Type B pancreatic cell (in vitro differentiated cells): Measurements from ENCODE around the gene ZIC1. TPM values are rescaled to one million over a fixed set of nuclear protein-coding genes. Genes with fewer than 3 reads are reported as not detected.

ENCODE experiments used
- DNase-seq: peaks from one replicate; pipeline ENCODE4 v3.0.0; 2021; ENCODE audit warnings: mixed read lengths; ENCODE audit not compliant: unreplicated experiment; ENCODE audit errors: extremely low spot score
- H3K27ac Mint-ChIP-seq: 2 replicates; pipeline ENCODE4 v1.8.0; 2021; ENCODE audit warnings: mild to moderate bottlenecking, mixed read lengths
- H3K27me3 Mint-ChIP-seq: 2 replicates; pipeline ENCODE4 v1.8.0; 2021; ENCODE audit warnings: mixed read lengths
- H3K36me3 Mint-ChIP-seq: 2 replicates; pipeline ENCODE4 v1.8.0; 2021; ENCODE audit warnings: mixed read lengths
- H3K4me1 Mint-ChIP-seq: one replicate; pipeline ENCODE4 v1.8.0; 2021; ENCODE audit warnings: mixed read lengths; ENCODE audit not compliant: unreplicated experiment
- H3K4me3 Mint-ChIP-seq: 2 replicates; pipeline ENCODE4 v1.8.0; 2021; ENCODE audit warnings: mild to moderate bottlenecking, mixed read lengths
- H3K9me3 Mint-ChIP-seq: 2 replicates; pipeline ENCODE4 v1.8.0; 2021; ENCODE audit warnings: mixed read lengths
- CTCF ChIP-seq: fragments of 200-600 bp; sonication (generic); conservative IDR thresholded peaks from 2 replicates; pipeline ENCODE4 v1.5.0; 2021; ENCODE audit warnings: antibody characterized with exemption, mild to moderate bottlenecking
- long read RNA-seq: library from polyadenylated mRNA; unstranded; transcript quantifications from one replicate; pipeline ENCODE4 v2.0.0, GENCODE V29; 2020
- total RNA-seq: library from RNA; stranded (reverse); gene quantifications from 2 replicates; pipeline ENCODE4 v1.2.1, GENCODE V29; 2021; ENCODE audit warnings: low replicate concordance

ZIC1 gene
- total RNA-seq, result 184 TPM in 1 of 2 replicates, not detected in the other
- long read RNA-seq, result 0 reads

- Mint-ChIP-seq H3K27me3 (peaks cover 92% of the 10 kb centered on the region), H3K36me3 (peaks cover 25% of the 10 kb centered on the region), H3K27ac (peak within 1 kb of the TSS; percentile 85), H3K9me3 (no peaks in the 10 kb centered on the region), H3K4me1 (peaks cover 16% of the 10 kb centered on the region), H3K4me3 (peak within 1 kb of the TSS; percentile 87)
- TF ChIP-seq CTCF, result no peak
- no peak for DNase-seq
These were observed at the start of gene ZIC1 for GRCh38 chr3:147409143-147410115. ZIC1 (plus strand) TSS chr3:147409365; CDS start chr3:147410113, 748 bp downstream.

GRCh38 chr3:147360051-147360439 lies 49.1 kb upstream of the ZIC1 start:
- no peak for DNase-seq
- Mint-ChIP-seq H3K27ac (no peak overlapping the region), H3K4me1 (peaks cover 38% of the 10 kb centered on the region), H3K27me3 (peaks cover 99% of the 10 kb centered on the region), H3K36me3 (peaks cover 5% of the 10 kb centered on the region), H3K9me3 (no peaks in the 10 kb centered on the region), H3K4me3 (peak overlapping the region; percentile 45)
- TF ChIP-seq CTCF, result no peak

GRCh38 chr3:147360646-147361453 lies 48.3 kb upstream of the ZIC1 start:
- Mint-ChIP-seq H3K27me3 (peaks cover 100% of the 10 kb centered on the region), H3K4me3 (peak overlapping the region; percentile 76), H3K27ac (peak overlapping the region; percentile 81), H3K4me1 (peaks cover 34% of the 10 kb centered on the region), H3K36me3 (peaks cover 5% of the 10 kb centered on the region), H3K9me3 (no peaks in the 10 kb centered on the region)
- DNase-seq, result no peak
- TF ChIP-seq CTCF, result no peak

GRCh38 chr3:147361454-147362420 lies 47.4 kb upstream of the ZIC1 start:
- Mint-ChIP-seq H3K4me3 (peak overlapping the region; percentile 76), H3K36me3 (peaks cover 5% of the 10 kb centered on the region), H3K27me3 (peaks cover 98% of the 10 kb centered on the region), H3K27ac (peak overlapping the region; percentile 81), H3K4me1 (peaks cover 32% of the 10 kb centered on the region), H3K9me3 (no peaks in the 10 kb centered on the region)
- peak; percentile 88 for TF ChIP-seq CTCF
- DNase-seq, result no peak

- Mint-ChIP-seq H3K4me3 (peak overlapping the region; percentile 17), H3K27ac (no peak overlapping the region), H3K4me1 (peaks cover 21% of the 10 kb centered on the region), H3K36me3 (no peaks in the 10 kb centered on the region), H3K9me3 (no peaks in the 10 kb centered on the region), H3K27me3 (peaks cover 96% of the 10 kb centered on the region)
- DNase-seq, result no peak
- no peak for TF ChIP-seq CTCF
These were observed 44.4 kb upstream of the ZIC1 start for GRCh38 chr3:147364771-147365170.
